ENCODE data around the gene SMC6.

The SMC6 gene

DNA sequence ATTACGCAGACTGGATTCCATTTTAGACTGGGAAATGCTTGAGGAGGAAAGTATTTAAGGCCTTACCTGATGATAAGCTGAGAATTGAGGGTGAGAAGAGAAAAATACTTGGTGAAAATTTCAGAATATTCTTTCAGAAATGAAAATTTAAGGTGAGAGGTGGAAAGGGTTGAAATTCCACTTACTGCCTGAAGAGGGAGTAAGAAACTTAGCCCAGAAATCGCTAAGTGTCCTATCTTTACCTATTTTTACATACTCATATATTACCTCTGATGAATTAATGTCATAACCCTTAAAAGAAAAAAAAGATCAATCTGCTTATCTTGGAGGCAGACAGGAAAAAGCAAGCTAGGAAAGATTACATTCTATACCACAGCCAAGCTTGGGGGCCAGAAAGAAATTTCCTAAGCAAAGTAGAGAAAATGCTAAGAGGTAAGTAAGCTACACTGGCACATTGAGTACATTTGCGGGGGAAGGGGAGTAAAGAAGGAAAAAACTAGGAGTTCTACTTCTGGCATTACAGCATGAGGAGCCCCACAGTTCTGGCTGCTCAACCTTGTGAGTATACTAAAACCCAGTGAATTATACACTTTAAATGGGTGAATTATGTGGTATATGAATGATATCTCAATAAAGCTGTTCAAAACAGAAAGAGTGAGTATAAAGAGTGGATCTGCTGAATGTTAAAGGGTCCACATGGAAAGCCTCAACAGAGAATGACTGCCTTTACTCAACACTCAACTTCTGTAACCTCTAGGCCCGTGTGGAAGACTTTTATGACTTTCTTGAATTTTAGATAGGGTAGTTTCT lies 33.8 kb downstream of the SMC6 start:
- Histone ChIP-seq H3K27me3 (ENCODE audit: control insufficient read depth in 5 of 5, insufficient read depth in 4 of 5, low read length in 5 of 5) (no peaks in the 10 kb centered on the region), H3K4me3 (ENCODE audit: low read depth in 1 of 5, low read length in 5 of 5) (no peak overlapping the region), H3K36me3 (ENCODE audit: control insufficient read depth in 5 of 5, insufficient read depth in 5 of 5, low read length in 5 of 5) (peaks cover 30 to 50% (median 37%) of the 10 kb centered on the region in 5 donors), H3K9me3 (ENCODE audit: control insufficient read depth in 5 of 5, low read length in 5 of 5) (no peaks in the 10 kb centered on the region), H3K27ac (ENCODE audit: low read depth, low read length) (no peak overlapping the region), H3K4me1 (ENCODE audit: control insufficient read depth in 5 of 5, insufficient read depth in 5 of 5, low read length in 5 of 5) (no peaks in the 10 kb centered on the region), H3K9ac (ENCODE audit: low read length in 5 of 5) (no peak overlapping the region)

DNA sequence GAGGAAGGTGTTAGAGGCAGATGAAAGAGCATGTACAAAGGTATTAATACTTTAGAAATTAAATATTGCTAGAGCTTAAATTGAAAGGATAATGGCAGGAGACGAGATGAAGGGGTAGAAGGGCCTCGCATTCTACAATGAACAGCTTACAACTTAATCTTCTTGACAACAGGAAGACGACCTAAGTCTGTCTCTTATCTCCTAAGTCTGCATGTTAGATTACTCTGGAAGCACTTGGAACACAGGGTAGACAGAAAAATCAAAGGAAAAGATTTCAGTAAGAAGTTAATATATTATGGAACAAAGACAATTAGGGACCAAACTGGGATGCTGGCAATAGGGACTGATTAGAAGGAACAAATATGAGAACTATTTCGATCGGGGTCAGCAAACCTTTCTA lies 34.9 kb downstream of the SMC6 start:
- peaks cover 33 to 53% (median 41%) of the 10 kb centered on the region in 5 donors for H3K36me3 ChIP-seq (ENCODE audit: control insufficient read depth in 5 of 5, insufficient read depth in 5 of 5, low read length in 5 of 5)

DNA sequence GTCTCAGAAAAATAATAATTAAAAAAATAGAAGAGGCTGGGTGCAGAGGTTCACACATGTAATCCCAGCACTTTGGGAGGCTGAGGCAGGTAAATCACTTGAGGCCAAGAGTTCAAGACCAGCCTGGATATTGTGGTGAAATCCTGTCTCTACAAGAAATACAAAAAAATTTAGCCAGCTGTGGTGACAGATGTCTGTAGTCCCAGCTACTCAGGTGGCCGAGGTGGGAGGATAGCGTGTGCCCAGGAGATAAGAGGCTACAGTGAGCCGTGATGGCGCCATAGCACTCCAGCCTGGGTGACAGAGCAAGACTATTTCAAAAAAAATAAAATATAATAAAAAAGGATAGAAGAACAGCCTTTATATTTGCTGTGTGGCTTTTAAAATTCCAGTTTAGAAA lies 35.9 kb downstream of the SMC6 start:
- Histone ChIP-seq H3K4me1 (ENCODE audit: control insufficient read depth in 5 of 5, insufficient read depth in 5 of 5, low read length in 5 of 5) (no peaks in the 10 kb centered on the region), H3K36me3 (ENCODE audit: control insufficient read depth in 5 of 5, insufficient read depth in 5 of 5, low read length in 5 of 5) (peaks cover 36 to 59% (median 47%) of the 10 kb centered on the region in 5 donors), H3K27ac (ENCODE audit: low read depth, low read length) (no peak overlapping the region), H3K9me3 (ENCODE audit: control insufficient read depth in 5 of 5, low read length in 5 of 5) (no peaks in the 10 kb centered on the region), H3K27me3 (ENCODE audit: control insufficient read depth in 5 of 5, insufficient read depth in 4 of 5, low read length in 5 of 5) (no peaks in the 10 kb centered on the region), H3K9ac (ENCODE audit: low read length in 5 of 5) (no peak overlapping the region), H3K4me3 (ENCODE audit: low read depth in 1 of 5, low read length in 5 of 5) (no peak overlapping the region)

More for the DNA sequence above, 34.9 kb downstream of the SMC6 start:
- H3K4me1 ChIP-seq (ENCODE audit: control insufficient read depth in 5 of 5, insufficient read depth in 5 of 5, low read length in 5 of 5), result no peaks in the 10 kb centered on the region
- no peaks in the 10 kb centered on the region for H3K9me3 ChIP-seq (ENCODE audit: control insufficient read depth in 5 of 5, low read length in 5 of 5)
- H3K9ac ChIP-seq (ENCODE audit: low read length in 5 of 5), result no peak overlapping the region
- no peaks in the 10 kb centered on the region for H3K27me3 ChIP-seq (ENCODE audit: control insufficient read depth in 5 of 5, insufficient read depth in 4 of 5, low read length in 5 of 5)
- H3K4me3 ChIP-seq (ENCODE audit: low read depth in 1 of 5, low read length in 5 of 5), result no peak overlapping the region
- H3K27ac ChIP-seq (ENCODE audit: low read depth, low read length), result no peak overlapping the region

DNA sequence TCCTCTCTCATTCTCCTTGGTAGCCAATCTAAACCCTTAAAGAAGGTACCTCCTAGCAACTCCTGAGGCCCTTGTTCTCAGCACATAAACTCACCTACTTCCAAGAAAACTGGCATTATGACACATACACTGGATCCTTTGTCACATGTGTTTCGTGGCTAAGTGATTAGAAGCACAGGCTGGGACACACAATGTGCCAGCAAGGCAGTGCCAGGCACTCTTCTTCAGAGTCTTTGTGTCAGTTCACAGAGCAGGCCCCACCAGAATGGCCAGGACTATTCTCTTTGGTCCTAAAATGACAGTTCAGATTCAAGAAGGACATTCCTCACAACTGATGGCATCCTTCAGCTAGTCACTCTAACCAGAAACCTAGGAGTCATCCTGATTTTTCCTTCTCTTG lies 40.3 kb downstream of the SMC6 start:
- no peak overlapping the region for H3K4me3 ChIP-seq (ENCODE audit: low read depth in 1 of 5, low read length in 5 of 5)
- H3K27me3 ChIP-seq (ENCODE audit: control insufficient read depth in 5 of 5, insufficient read depth in 4 of 5, low read length in 5 of 5), result no peaks in the 10 kb centered on the region
- no peaks in the 10 kb centered on the region for H3K4me1 ChIP-seq (ENCODE audit: control insufficient read depth in 5 of 5, insufficient read depth in 5 of 5, low read length in 5 of 5)
- no peaks in the 10 kb centered on the region for H3K9me3 ChIP-seq (ENCODE audit: control insufficient read depth in 5 of 5, low read length in 5 of 5)
- no peak overlapping the region for H3K27ac ChIP-seq (ENCODE audit: low read depth, low read length)
- H3K36me3 ChIP-seq (ENCODE audit: control insufficient read depth in 5 of 5, insufficient read depth in 5 of 5, low read length in 5 of 5), result peaks cover 36 to 70% (median 47%) of the 10 kb centered on the region in 5 donors
- H3K9ac ChIP-seq (ENCODE audit: low read length in 5 of 5), result no peak overlapping the region

DNA sequence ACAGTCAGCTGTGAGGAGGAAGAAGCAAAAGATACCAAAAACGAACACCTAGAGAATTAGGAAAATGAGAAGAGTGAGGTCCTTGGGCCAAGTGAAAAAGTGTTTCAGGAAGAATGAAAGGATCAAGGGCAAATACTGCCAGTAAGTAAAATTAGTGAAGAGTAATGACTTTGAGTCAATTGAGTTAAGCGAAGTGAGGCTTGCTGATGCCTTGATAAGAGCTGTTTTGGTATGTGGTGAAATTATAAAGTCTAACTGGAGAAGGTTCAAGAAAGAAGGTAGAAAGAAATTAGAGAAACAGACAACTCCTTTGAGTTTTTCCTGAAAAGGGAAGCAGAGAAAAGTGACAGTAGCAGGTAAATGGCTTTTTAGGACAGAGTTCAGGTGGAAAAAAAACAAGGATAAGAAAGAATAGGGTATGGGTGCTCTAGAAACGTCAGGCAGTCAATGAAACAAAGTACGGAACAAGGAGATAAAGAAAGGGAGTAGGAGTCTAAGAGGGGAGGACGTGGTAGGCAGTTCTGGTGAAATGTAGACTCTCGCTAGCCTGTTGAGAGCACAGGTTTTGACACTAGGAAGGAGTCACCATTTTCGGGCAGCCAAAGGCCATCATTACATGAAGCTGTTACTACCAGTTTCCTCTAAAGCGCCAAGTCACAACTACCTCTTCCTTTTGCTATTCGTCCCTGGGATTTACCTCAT lies 42.9 kb downstream of the SMC6 start:
- no peak overlapping the region for H3K9ac ChIP-seq (ENCODE audit: low read length in 5 of 5)
- no peak overlapping the region for H3K4me3 ChIP-seq (ENCODE audit: low read depth in 1 of 5, low read length in 5 of 5)
- no peaks in the 10 kb centered on the region for H3K4me1 ChIP-seq (ENCODE audit: control insufficient read depth in 5 of 5, insufficient read depth in 5 of 5, low read length in 5 of 5)
- no peaks in the 10 kb centered on the region for H3K27me3 ChIP-seq (ENCODE audit: control insufficient read depth in 5 of 5, insufficient read depth in 4 of 5, low read length in 5 of 5)
- no peaks in the 10 kb centered on the region for H3K9me3 ChIP-seq (ENCODE audit: control insufficient read depth in 5 of 5, low read length in 5 of 5)
- no peak overlapping the region for H3K27ac ChIP-seq (ENCODE audit: low read depth, low read length)
- H3K36me3 ChIP-seq (ENCODE audit: control insufficient read depth in 5 of 5, insufficient read depth in 5 of 5, low read length in 5 of 5), result peaks cover 41 to 60% (median 48%) of the 10 kb centered on the region in 5 donors

DNA sequence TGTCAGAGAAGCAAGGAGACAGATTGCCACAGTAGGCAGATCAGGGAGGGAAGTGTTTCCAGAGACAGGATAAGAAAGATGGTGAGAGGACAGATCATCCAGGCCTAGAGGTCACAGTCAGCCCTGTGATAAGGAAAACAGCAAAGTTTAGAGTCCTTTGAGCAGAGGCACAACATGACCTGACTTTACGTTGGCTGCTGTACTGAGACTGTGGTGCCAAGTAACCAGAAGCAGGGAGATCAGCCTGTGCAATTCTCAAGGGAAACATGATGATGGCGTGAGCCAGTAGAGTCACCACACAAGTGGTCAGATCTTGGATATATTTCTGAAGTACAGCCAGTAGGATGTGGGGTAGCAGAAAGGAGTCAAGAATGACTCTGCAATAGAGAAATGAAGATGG lies 43.7 kb downstream of the SMC6 start:
- Histone ChIP-seq H3K9me3 (ENCODE audit: control insufficient read depth in 5 of 5, low read length in 5 of 5) (no peaks in the 10 kb centered on the region), H3K9ac (ENCODE audit: low read length in 5 of 5) (no peak overlapping the region), H3K4me1 (ENCODE audit: control insufficient read depth in 5 of 5, insufficient read depth in 5 of 5, low read length in 5 of 5) (no peaks in the 10 kb centered on the region), H3K4me3 (ENCODE audit: low read depth in 1 of 5, low read length in 5 of 5) (no peak overlapping the region), H3K27ac (ENCODE audit: low read depth, low read length) (no peak overlapping the region), H3K27me3 (ENCODE audit: control insufficient read depth in 5 of 5, insufficient read depth in 4 of 5, low read length in 5 of 5) (no peaks in the 10 kb centered on the region), H3K36me3 (ENCODE audit: control insufficient read depth in 5 of 5, insufficient read depth in 5 of 5, low read length in 5 of 5) (peaks cover 43 to 65% (median 51%) of the 10 kb centered on the region in 5 donors)

DNA sequence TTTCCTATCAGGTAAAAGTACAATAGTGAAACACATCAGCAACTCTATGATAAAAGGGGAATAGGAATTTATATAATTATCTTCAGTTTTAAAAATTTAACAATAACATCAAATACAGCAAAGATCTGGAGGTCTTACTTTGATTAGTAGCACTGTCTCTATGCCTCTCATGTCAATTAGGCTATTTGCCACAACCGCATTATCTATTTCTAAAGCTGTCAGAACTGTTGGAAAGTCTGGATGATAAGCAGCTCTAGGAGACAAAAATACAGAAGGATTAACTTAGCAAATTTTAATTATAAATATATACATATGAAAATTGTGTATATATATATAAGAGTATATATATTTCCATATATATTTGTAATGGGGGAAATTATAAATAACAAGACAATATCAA lies 45.1 kb downstream of the SMC6 start:
- H3K9ac ChIP-seq (ENCODE audit: low read length in 5 of 5), result no peak overlapping the region
- H3K27ac ChIP-seq (ENCODE audit: low read depth, low read length), result no peak overlapping the region
- H3K27me3 ChIP-seq (ENCODE audit: control insufficient read depth in 5 of 5, insufficient read depth in 4 of 5, low read length in 5 of 5), result no peaks in the 10 kb centered on the region
- H3K9me3 ChIP-seq (ENCODE audit: control insufficient read depth in 5 of 5, low read length in 5 of 5), result no peaks in the 10 kb centered on the region
- H3K36me3 ChIP-seq (ENCODE audit: control insufficient read depth in 5 of 5, insufficient read depth in 5 of 5, low read length in 5 of 5), result peaks cover 40 to 60% (median 44%) of the 10 kb centered on the region in 5 donors
- H3K4me1 ChIP-seq (ENCODE audit: control insufficient read depth in 5 of 5, insufficient read depth in 5 of 5, low read length in 5 of 5), result no peaks in the 10 kb centered on the region
- H3K4me3 ChIP-seq (ENCODE audit: low read depth in 1 of 5, low read length in 5 of 5), result no peak overlapping the region

DNA sequence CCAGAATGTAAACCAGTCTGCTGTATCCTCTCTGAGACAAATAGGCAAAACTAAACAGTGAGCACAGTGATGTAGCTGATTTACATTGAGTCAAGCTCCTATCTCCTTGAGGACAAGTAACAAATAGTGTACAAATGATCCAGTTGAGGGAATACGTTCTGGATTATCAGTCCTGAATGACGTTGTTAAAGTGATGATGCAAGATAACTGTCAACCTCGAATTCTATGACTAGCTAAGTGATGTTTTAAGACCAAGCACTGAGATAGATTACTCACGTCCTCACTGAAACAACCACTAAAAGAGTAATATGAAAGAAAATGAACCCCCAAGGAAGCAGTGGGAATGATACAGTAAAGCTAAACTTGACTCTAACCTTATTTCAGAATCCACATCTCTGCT lies 46.8 kb downstream of the SMC6 start:
- H3K27me3 ChIP-seq (ENCODE audit: control insufficient read depth in 5 of 5, insufficient read depth in 4 of 5, low read length in 5 of 5), result no peaks in the 10 kb centered on the region
- H3K4me1 ChIP-seq (ENCODE audit: control insufficient read depth in 5 of 5, insufficient read depth in 5 of 5, low read length in 5 of 5), result no peaks in the 10 kb centered on the region
- H3K9ac ChIP-seq (ENCODE audit: low read length in 5 of 5), result no peak overlapping the region
- peaks cover 30 to 51% (median 37%) of the 10 kb centered on the region in 5 donors for H3K36me3 ChIP-seq (ENCODE audit: control insufficient read depth in 5 of 5, insufficient read depth in 5 of 5, low read length in 5 of 5)
- H3K9me3 ChIP-seq (ENCODE audit: control insufficient read depth in 5 of 5, low read length in 5 of 5), result no peaks in the 10 kb centered on the region
- no peak overlapping the region for H3K4me3 ChIP-seq (ENCODE audit: low read depth in 1 of 5, low read length in 5 of 5)
- no peak overlapping the region for H3K27ac ChIP-seq (ENCODE audit: low read depth, low read length)

DNA sequence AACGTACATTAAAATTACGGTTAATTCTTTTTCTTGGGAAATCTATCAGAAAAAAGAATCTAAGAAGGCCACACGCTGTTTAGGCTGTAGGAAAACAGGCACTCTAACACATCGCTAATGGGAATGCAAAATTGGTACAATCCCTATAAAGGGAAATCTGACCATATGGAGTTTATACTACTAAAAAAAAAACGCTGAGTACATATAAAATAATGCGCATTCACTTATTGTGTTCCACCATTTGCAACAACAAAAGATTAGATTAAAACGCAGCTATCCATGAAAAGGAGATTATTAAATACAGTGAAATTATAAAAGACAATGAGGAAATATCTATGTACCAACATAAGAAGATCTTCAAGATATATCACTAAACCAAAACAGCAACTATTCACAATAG lies 62.8 kb downstream of the SMC6 start:
- no peak overlapping the region for H3K27ac ChIP-seq (ENCODE audit: low read depth, low read length)
- H3K9ac ChIP-seq (ENCODE audit: low read length in 5 of 5), result no peak overlapping the region
- H3K27me3 ChIP-seq (ENCODE audit: control insufficient read depth in 5 of 5, insufficient read depth in 4 of 5, low read length in 5 of 5), result no peaks in the 10 kb centered on the region
- H3K36me3 ChIP-seq (ENCODE audit: control insufficient read depth in 5 of 5, insufficient read depth in 5 of 5, low read length in 5 of 5), result peaks cover 28 to 46% (median 39%) of the 10 kb centered on the region in 5 donors
- no peaks in the 10 kb centered on the region for H3K9me3 ChIP-seq (ENCODE audit: control insufficient read depth in 5 of 5, low read length in 5 of 5)
- no peaks in the 10 kb centered on the region for H3K4me1 ChIP-seq (ENCODE audit: control insufficient read depth in 5 of 5, insufficient read depth in 5 of 5, low read length in 5 of 5)
- no peak overlapping the region for H3K4me3 ChIP-seq (ENCODE audit: low read depth in 1 of 5, low read length in 5 of 5)

DNA sequence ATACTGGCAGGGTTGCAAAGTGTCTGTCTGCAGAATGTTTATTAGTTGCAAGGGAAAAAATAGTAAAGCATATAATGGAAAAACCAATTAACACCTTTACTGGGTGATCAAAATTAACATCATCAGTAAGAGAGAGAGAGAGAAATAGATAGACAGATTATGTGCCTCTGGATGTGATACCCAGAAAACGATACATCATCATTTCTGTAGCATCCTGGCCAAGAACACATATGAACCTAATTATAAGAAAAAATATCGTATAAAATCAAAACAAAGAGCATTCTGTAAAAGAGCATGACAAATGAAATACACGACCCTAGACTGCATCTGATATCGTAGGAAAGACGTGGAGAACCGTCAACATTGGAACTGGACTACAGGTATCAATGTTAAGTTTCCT lies 64.6 kb downstream of the SMC6 start:
- Histone ChIP-seq H3K27ac (ENCODE audit: low read depth, low read length) (no peak overlapping the region), H3K9ac (ENCODE audit: low read length in 5 of 5) (no peak overlapping the region), H3K9me3 (ENCODE audit: control insufficient read depth in 5 of 5, low read length in 5 of 5) (no peaks in the 10 kb centered on the region), H3K4me3 (ENCODE audit: low read depth in 1 of 5, low read length in 5 of 5) (no peak overlapping the region), H3K27me3 (ENCODE audit: control insufficient read depth in 5 of 5, insufficient read depth in 4 of 5, low read length in 5 of 5) (no peaks in the 10 kb centered on the region), H3K4me1 (ENCODE audit: control insufficient read depth in 5 of 5, insufficient read depth in 5 of 5, low read length in 5 of 5) (no peaks in the 10 kb centered on the region), H3K36me3 (ENCODE audit: control insufficient read depth in 5 of 5, insufficient read depth in 5 of 5, low read length in 5 of 5) (peaks cover 15 to 32% (median 26%) of the 10 kb centered on the region in 5 donors)
